SK-N-MC (cell line): ENCODE measurements around the gene DMXL2.

Source experiments
- EZH2 ChIP-seq: fragments of 200-600 bp; sonication (generic); IDR thresholded peaks from one replicate; pipeline ENCODE4 v1.6.1; 2017; ENCODE audit warnings: antibody characterized with exemption
- FOXP2 ChIP-seq: optimal IDR thresholded peaks from 2 replicates; pipeline ENCODE3; 2011; ENCODE audit warnings: mild to moderate bottlenecking, moderate library complexity; ENCODE audit not compliant: insufficient read depth; ENCODE audit errors: extremely low read length, control extremely low read depth
- POLR2AphosphoS5 ChIP-seq: IDR thresholded peaks from 2 replicates; pipeline ENCODE4 v1.6.1; 2012; ENCODE audit warnings: mild to moderate bottlenecking, low read depth, low read length, borderline replicate concordance

DNA sequence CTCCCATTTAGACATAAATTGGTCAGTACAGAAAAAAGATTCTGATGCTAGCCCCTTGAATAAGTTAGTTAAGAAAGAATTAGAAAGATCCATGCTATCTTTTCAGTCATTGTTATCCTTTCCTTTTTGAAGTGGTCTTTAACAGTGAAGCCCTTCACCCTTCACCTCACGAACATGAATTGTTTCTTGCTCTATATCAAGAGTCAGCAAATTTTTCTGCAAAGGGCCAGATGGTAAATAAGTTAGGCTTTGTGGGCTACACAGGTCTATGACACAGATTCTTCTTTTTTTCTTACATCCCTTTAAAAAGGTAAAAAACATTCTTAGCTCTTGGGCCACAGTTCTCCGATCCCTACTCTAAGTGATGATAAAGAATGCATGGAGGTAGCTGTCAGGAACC is 74.9 kb downstream of the DMXL2 start:
- TF ChIP-seq EZH2 (no peak), POLR2AphosphoS5 (no peak), FOXP2 (no peak)
